ENCODE data around the gene SETD6. TPM values are rescaled to one million over a fixed set of nuclear protein-coding genes. Genes with fewer than 3 reads are reported as not detected.
A peak's percentile ranks its signal among the peaks of the same experiment; 100 is the strongest.
"Not testable (repeated sequence)": the region's sequence is repeated elsewhere in the genome, so short reads cannot be mapped to it uniquely, and the experiment has no call there.

The SETD6 gene
- total and polyA plus RNA-seq, 5 experiments from 2014 or later, result 9.8 to 45.6 (median 14.5) TPM

GRCh38 chr16:58541711-58542110 is 26.4 kb downstream of the SETD6 start:
- no peak overlapping the region for H3K4me3 Mint-ChIP-seq
- no peaks in the 10 kb centered on the region for H3K27me3 Mint-ChIP-seq
- ATAC-seq (no peak), DNase-seq (no peak)
- H3K27ac Mint-ChIP-seq, result no peak overlapping the region
- H3K36me3 Mint-ChIP-seq, result peaks cover 7 to 95% (median 23%) of the 10 kb centered on the region in 3 donors
- peaks cover 0 to 4% (median 0%) of the 10 kb centered on the region in 4 donors for H3K4me1 Mint-ChIP-seq
- POLR2A ChIA-PET, result no interaction called here
- H3K9me3 Mint-ChIP-seq, result no peaks in the 10 kb centered on the region

GRCh38 chr16:58542291-58542690 is 27.0 kb downstream of the SETD6 start:
- Mint-ChIP-seq H3K27ac (no peak overlapping the region), H3K4me3 (no peak overlapping the region), H3K36me3 (peaks cover 4 to 95% (median 28%) of the 10 kb centered on the region in 3 donors), H3K9me3 (no peaks in the 10 kb centered on the region), H3K4me1 (peaks cover 0 to 4% (median 0%) of the 10 kb centered on the region in 4 donors), H3K27me3 (no peaks in the 10 kb centered on the region)
- DNase-seq, result no peak
- POLR2A ChIA-PET, result no interaction called here
- ATAC-seq, result no peak

- peaks cover 0 to 4% (median 2%) of the 10 kb centered on the region in 4 donors for H3K4me1 Mint-ChIP-seq
- H3K27me3 Mint-ChIP-seq, result no peaks in the 10 kb centered on the region
- no peak overlapping the region for H3K4me3 Mint-ChIP-seq
- POLR2A ChIA-PET, result no interaction called here
- DNase-seq (no peak), ATAC-seq (no peak)
- H3K36me3 Mint-ChIP-seq, result peaks cover 4 to 95% (median 26%) of the 10 kb centered on the region in 3 donors
- H3K27ac Mint-ChIP-seq, result no peak overlapping the region
- H3K9me3 Mint-ChIP-seq, result no peaks in the 10 kb centered on the region
Observed at GRCh38 chr16:58543685-58544084, 28.4 kb downstream of the SETD6 start.

GRCh38 chr16:58548378-58548777 is 33.1 kb downstream of the SETD6 start:
- no peak overlapping the region for H3K4me3 Mint-ChIP-seq
- H3K36me3 Mint-ChIP-seq, result peaks cover 4 to 95% (median 24%) of the 10 kb centered on the region in 3 donors
- ATAC-seq (no peak), DNase-seq (no peak)
- POLR2A ChIA-PET, result no interaction called here
- H3K9me3 Mint-ChIP-seq, result no peaks in the 10 kb centered on the region
- peak overlapping the region in 2 of 10 donors; percentile 16 to 61 for H3K27ac Mint-ChIP-seq
- H3K27me3 Mint-ChIP-seq, result no peaks in the 10 kb centered on the region
- H3K4me1 Mint-ChIP-seq, result peaks cover 0 to 3% (median 2%) of the 10 kb centered on the region in 4 donors

- Mint-ChIP-seq H3K4me3 (no peak overlapping the region), H3K36me3 (peaks cover 4 to 98% (median 27%) of the 10 kb centered on the region in 3 donors), H3K27me3 (no peaks in the 10 kb centered on the region), H3K4me1 (peaks cover 0 to 2% (median under 1%) of the 10 kb centered on the region in 4 donors), H3K9me3 (no peaks in the 10 kb centered on the region), H3K27ac (peak overlapping the region in 3 of 10 donors; percentile 19 to 58 (median 52))
- POLR2A ChIA-PET, result no interaction called here
- DNase-seq (no peak), ATAC-seq (no peak)
Observed at GRCh38 chr16:58551496-58551895, 36.2 kb downstream of the SETD6 start.

- no peak for ATAC-seq
- H3K4me1 Mint-ChIP-seq, result peaks cover 0 to 2% (median 0%) of the 10 kb centered on the region in 4 donors
- no peaks in the 10 kb centered on the region for H3K27me3 Mint-ChIP-seq
- POLR2A ChIA-PET, result no interaction called here
- H3K36me3 Mint-ChIP-seq, result peaks cover 0 to 90% (median 20%) of the 10 kb centered on the region in 3 donors
- H3K27ac Mint-ChIP-seq, result peak overlapping the region in 4 of 10 donors; percentile 2 to 63 (median 30)
- no peak for DNase-seq
- H3K9me3 Mint-ChIP-seq, result no peaks in the 10 kb centered on the region
- no peak overlapping the region for H3K4me3 Mint-ChIP-seq
Observed at GRCh38 chr16:58556678-58557077, 41.4 kb downstream of the SETD6 start.

GRCh38 chr16:58563235-58563634 is 47.9 kb downstream of the SETD6 start:
- DNase-seq (no peak), ATAC-seq (no peak)
- H3K4me3 Mint-ChIP-seq, result no peak overlapping the region
- POLR2A ChIA-PET, result no interaction called here
- H3K4me1 Mint-ChIP-seq, result peaks cover 3 to 12% (median 8%) of the 10 kb centered on the region in 4 donors
- H3K27me3 Mint-ChIP-seq, result no peaks in the 10 kb centered on the region
- H3K9me3 Mint-ChIP-seq, result no peaks in the 10 kb centered on the region
- H3K27ac Mint-ChIP-seq, result peak overlapping the region in 2 of 10 donors; percentile 1 to 51
- peaks cover 0 to 87% (median 18%) of the 10 kb centered on the region in 3 donors for H3K36me3 Mint-ChIP-seq

- DNase-seq, result no peak
- POLR2A ChIA-PET, result no interaction called here
- Mint-ChIP-seq H3K27me3 (no peaks in the 10 kb centered on the region), H3K36me3 (peaks cover 0 to 87% (median 18%) of the 10 kb centered on the region in 3 donors), H3K4me1 (peaks cover 3 to 12% (median 8%) of the 10 kb centered on the region in 4 donors), H3K9me3 (no peaks in the 10 kb centered on the region), H3K4me3 (no peak overlapping the region), H3K27ac (peak overlapping the region in 1 of 10 donors; percentile 14)
- no peak for ATAC-seq
Observed at GRCh38 chr16:58563775-58564174, 48.5 kb downstream of the SETD6 start.

GRCh38 chr16:58565697-58566096 is 50.4 kb downstream of the SETD6 start:
- ATAC-seq, H3K9me3 Mint-ChIP-seq, DNase-seq, H3K27me3 Mint-ChIP-seq, H3K4me3 Mint-ChIP-seq, H3K27ac Mint-ChIP-seq, POLR2A ChIA-PET: not testable (repeated sequence)
- Mint-ChIP-seq H3K36me3 (peaks cover 0 to 87% (median 24%) of the 10 kb centered on the region in 3 donors), H3K4me1 (peaks cover 3 to 22% (median 8%) of the 10 kb centered on the region in 4 donors)

Other genes with a start within 250 kb of the SETD6 start
- not detected for gene PRSS54, start 220.5 kb upstream of the SETD6 start, total RNA-seq
- not detected for gene PRSS54, start 220.5 kb upstream of the SETD6 start, polyA plus RNA-seq
- gene GINS3, start 123.0 kb upstream of the SETD6 start, total RNA-seq, result 1 to 10 TPM; 1.5 to 1.9 TPM
- gene GINS3, start 123.0 kb upstream of the SETD6 start, polyA plus RNA-seq, result 1 to 10 TPM; 1.0 to 2.7 (median 2.3) TPM
- 1 to 10 TPM; 1.5 to 1.6 TPM for gene NDRG4, start 15.4 kb upstream of the SETD6 start, total RNA-seq
- gene NDRG4, start 15.4 kb upstream of the SETD6 start, polyA plus RNA-seq, result under 1 TPM in 2 of 3 donors, not detected in 1; 0.13 to 0.56 TPM
- 100 to 1,000 TPM; 245 to 259 TPM for gene CNOT1, start 114.3 kb downstream of the SETD6 start, total RNA-seq
- gene CNOT1, start 114.3 kb downstream of the SETD6 start, polyA plus RNA-seq, result 10 to 100 TPM; 65.1 to 95.9 (median 87.7) TPM
- 10 to 100 TPM; 13.8 to 16.2 TPM for gene SLC38A7, start 169.3 kb downstream of the SETD6 start, total RNA-seq
- 1 to 10 TPM; 3.7 to 8.7 (median 4.2) TPM for gene SLC38A7, start 169.3 kb downstream of the SETD6 start, polyA plus RNA-seq
- gene GOT2, start 218.8 kb downstream of the SETD6 start, total RNA-seq, result 10 to 100 TPM; 38.6 to 40.5 TPM
- gene GOT2, start 218.8 kb downstream of the SETD6 start, polyA plus RNA-seq, result 10 to 100 TPM; 68.0 to 76.8 (median 76.6) TPM

Measured in naive thymus-derived CD8-positive, alpha-beta T cell (primary cell).